MM.1S (cell line): ENCODE results near the gene FAM177A1.

ENCODE experiments used
- DNase-seq: peaks from one replicate; pipeline ENCODE4 v3.0.0-alpha.2; 2015
- H2AFZ ChIP-seq: fragments of 300-600 bp; sonication (generic); 2 replicates; pipeline ENCODE4 v1.6.0; 2016; ENCODE audit warnings: antibody characterized with exemption, low read length
- H3F3A ChIP-seq: fragments of 300-600 bp; sonication (generic); 2 replicates; pipeline ENCODE4 v1.6.1; 2016; ENCODE audit warnings: mild to moderate bottlenecking, antibody characterized with exemption, low read length, moderate library complexity, mixed read lengths; ENCODE audit not compliant: insufficient read depth
- H3K27ac ChIP-seq: fragments of 300-600 bp; sonication (generic); 2 replicates; pipeline ENCODE4 v1.5.1; 2016; ENCODE audit warnings: mild to moderate bottlenecking, low read length
- H3K27me3 ChIP-seq: fragments of 300-600 bp; sonication (generic); replicated peaks from 2 replicates; pipeline ENCODE4 v1.6.0; 2016; ENCODE audit warnings: low read length; ENCODE audit not compliant: insufficient read depth
- H3K36me3 ChIP-seq: fragments of 300-600 bp; sonication (generic); replicated peaks from 2 replicates; pipeline ENCODE4 v1.6.1; 2016; ENCODE audit warnings: mild to moderate bottlenecking, low read length, mixed read lengths; ENCODE audit not compliant: insufficient read depth
- H3K4me1 ChIP-seq: fragments of 300-600 bp; sonication (generic); 2 replicates; pipeline ENCODE4 v1.6.1; 2016; ENCODE audit warnings: low read length, mixed read lengths
- H3K4me2 ChIP-seq: fragments of 300-600 bp; sonication (generic); 2 replicates; pipeline ENCODE4 v1.6.0; 2016; ENCODE audit warnings: low read depth, low read length
- H3K4me3 ChIP-seq: fragments of 300-600 bp; sonication (generic); 2 replicates; pipeline ENCODE4 v1.5.1; 2016; ENCODE audit warnings: low read length, mixed read lengths
- H3K79me2 ChIP-seq: fragments of 300-600 bp; sonication (generic); 2 replicates; pipeline ENCODE4 v1.6.1; 2016; ENCODE audit warnings: mixed run types, low read length, mixed read lengths
- H3K9ac ChIP-seq: fragments of 300-600 bp; sonication (generic); 2 replicates; pipeline ENCODE4 v1.6.1; 2016; ENCODE audit warnings: low read length, mixed read lengths
- H3K9me2 ChIP-seq: fragments of 300-600 bp; sonication (generic); replicated peaks from 2 replicates; pipeline ENCODE4 v1.6.1; 2016; ENCODE audit warnings: mild to moderate bottlenecking, low read length, mixed read lengths; ENCODE audit not compliant: insufficient read depth
- H3K9me3 ChIP-seq: fragments of 300-600 bp; sonication (generic); replicated peaks from 2 replicates; pipeline ENCODE4 v1.6.1; 2016; ENCODE audit warnings: mild to moderate bottlenecking, low read length, mixed read lengths; ENCODE audit not compliant: insufficient read depth
- H4K20me1 ChIP-seq: fragments of 300-600 bp; sonication (generic); 2 replicates; pipeline ENCODE4 v1.6.1; 2016; ENCODE audit warnings: mild to moderate bottlenecking, low read length, moderate library complexity, mixed read lengths; ENCODE audit not compliant: insufficient read depth
- EZH2 ChIP-seq: fragments of 300-600 bp; sonication (generic); optimal IDR thresholded peaks from 2 replicates; pipeline ENCODE3; 2017; ENCODE audit warnings: low read depth, mild to moderate bottlenecking, antibody characterized with exemption, low read length, mixed read lengths
- EZH2phosphoT487 ChIP-seq: fragments of 300-600 bp; sonication (generic); IDR thresholded peaks from 2 replicates; pipeline ENCODE4 v1.6.1; 2018; ENCODE audit warnings: antibody characterized with exemption, low read length
- TF ChIP-seq, protein P1 (sequence below): fragments of 300-600 bp; sonication (generic); IDR thresholded peaks from 2 replicates; pipeline ENCODE4 v1.5.1; 2016; ENCODE audit warnings: antibody characterized with exemption, low read length, mixed read lengths

FAM177A1 gene, protein sequence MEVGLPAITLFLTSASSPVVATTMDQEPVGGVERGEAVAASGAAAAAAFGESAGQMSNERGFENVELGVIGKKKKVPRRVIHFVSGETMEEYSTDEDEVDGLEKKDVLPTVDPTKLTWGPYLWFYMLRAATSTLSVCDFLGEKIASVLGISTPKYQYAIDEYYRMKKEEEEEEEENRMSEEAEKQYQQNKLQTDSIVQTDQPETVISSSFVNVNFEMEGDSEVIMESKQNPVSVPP

GRCh38 chr14:35046048-35046750 lies at the start of gene FAM177A1:
Gene FAM177A1, plus strand, starts transcription at chr14:35046272. Its CDS starts 192 bp downstream, at chr14:35046464.
- TF ChIP-seq EZH2 (no peak), EZH2phosphoT487 (no peak)
- TF ChIP-seq, protein P1, sequence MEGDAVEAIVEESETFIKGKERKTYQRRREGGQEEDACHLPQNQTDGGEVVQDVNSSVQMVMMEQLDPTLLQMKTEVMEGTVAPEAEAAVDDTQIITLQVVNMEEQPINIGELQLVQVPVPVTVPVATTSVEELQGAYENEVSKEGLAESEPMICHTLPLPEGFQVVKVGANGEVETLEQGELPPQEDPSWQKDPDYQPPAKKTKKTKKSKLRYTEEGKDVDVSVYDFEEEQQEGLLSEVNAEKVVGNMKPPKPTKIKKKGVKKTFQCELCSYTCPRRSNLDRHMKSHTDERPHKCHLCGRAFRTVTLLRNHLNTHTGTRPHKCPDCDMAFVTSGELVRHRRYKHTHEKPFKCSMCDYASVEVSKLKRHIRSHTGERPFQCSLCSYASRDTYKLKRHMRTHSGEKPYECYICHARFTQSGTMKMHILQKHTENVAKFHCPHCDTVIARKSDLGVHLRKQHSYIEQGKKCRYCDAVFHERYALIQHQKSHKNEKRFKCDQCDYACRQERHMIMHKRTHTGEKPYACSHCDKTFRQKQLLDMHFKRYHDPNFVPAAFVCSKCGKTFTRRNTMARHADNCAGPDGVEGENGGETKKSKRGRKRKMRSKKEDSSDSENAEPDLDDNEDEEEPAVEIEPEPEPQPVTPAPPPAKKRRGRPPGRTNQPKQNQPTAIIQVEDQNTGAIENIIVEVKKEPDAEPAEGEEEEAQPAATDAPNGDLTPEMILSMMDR: no peak
- H3K27ac ChIP-seq: peak within 1 kb of the TSS; percentile 95
- no peaks in the 10 kb centered on the region for H3K79me2 ChIP-seq
- H4K20me1 ChIP-seq: no peaks in the 10 kb centered on the region
- DNase-seq: peak; percentile 95
- no peaks in the 10 kb centered on the region; the same call in 1 of the 2 replicates for H3K4me1 ChIP-seq
- no peaks in the 10 kb centered on the region for H3K27me3 ChIP-seq
- peak within 1 kb of the TSS; percentile 73 for H3K4me2 ChIP-seq
- no peaks in the 10 kb centered on the region for H3K9me3 ChIP-seq
- H3K9ac ChIP-seq: peak within 1 kb of the TSS; percentile 87
- H3K36me3 ChIP-seq: no peaks in the 10 kb centered on the region
- peak within 1 kb of the TSS; percentile 77 for H2AFZ ChIP-seq
- peaks cover 8% of the 10 kb centered on the region for H3F3A ChIP-seq
- no peaks in the 10 kb centered on the region for H3K9me2 ChIP-seq
- peak within 1 kb of the TSS; percentile 70 for H3K4me3 ChIP-seq

GRCh38 chr14:34997762-34998161 lies 48.3 kb upstream of the FAM177A1 start:
- Histone ChIP-seq H3K79me2 (peaks cover 42% of the 10 kb centered on the region), H3K27ac (no peak overlapping the region), H3K4me2 (no peak overlapping the region), H3K4me1 (no peaks in the 10 kb centered on the region), H3K9me2 (no peaks in the 10 kb centered on the region), H3K27me3 (no peaks in the 10 kb centered on the region), H3K9me3 (no peaks in the 10 kb centered on the region), H2AFZ (no peak overlapping the region), H3K9ac (no peak overlapping the region), H3K36me3 (no peaks in the 10 kb centered on the region), H4K20me1 (no peaks in the 10 kb centered on the region), H3F3A (no peaks in the 10 kb centered on the region), H3K4me3 (no peak overlapping the region)
- TF ChIP-seq, protein P1: no peak
- TF ChIP-seq EZH2 (no peak), EZH2phosphoT487 (no peak)
- no peak for DNase-seq

GRCh38 chr14:34999500-34999899 lies 46.6 kb upstream of the FAM177A1 start:
- H3K27ac ChIP-seq: no peak overlapping the region
- H4K20me1 ChIP-seq: no peaks in the 10 kb centered on the region
- H3K4me3 ChIP-seq: no peak overlapping the region
- H3K27me3 ChIP-seq: no peaks in the 10 kb centered on the region
- peaks cover 32% of the 10 kb centered on the region for H3K79me2 ChIP-seq
- no peaks in the 10 kb centered on the region for H3K36me3 ChIP-seq
- no peaks in the 10 kb centered on the region for H3F3A ChIP-seq
- H3K4me2 ChIP-seq: no peak overlapping the region
- no peaks in the 10 kb centered on the region for H3K9me3 ChIP-seq
- no peaks in the 10 kb centered on the region for H3K4me1 ChIP-seq
- no peak overlapping the region for H3K9ac ChIP-seq
- TF ChIP-seq EZH2phosphoT487: no peak
- TF ChIP-seq, protein P1: no peak
- TF ChIP-seq EZH2: no peak
- H3K9me2 ChIP-seq: no peaks in the 10 kb centered on the region
- no peak overlapping the region for H2AFZ ChIP-seq
- DNase-seq: no peak
